C4-2B (cell line): ENCODE measurements around the gene SH3RF3.

Experiments used
- ZFX ChIP-seq: fragments of 450-650 bp; IDR thresholded peaks from 2 replicates; pipeline ENCODE4 v1.6.1; 2017
- TF ChIP-seq, protein P1 (sequence below): fragments of 450-650 bp; conservative IDR thresholded peaks from 2 replicates; pipeline ENCODE4 v1.5.1; 2017; ENCODE audit warnings: mild to moderate bottlenecking

DNA sequence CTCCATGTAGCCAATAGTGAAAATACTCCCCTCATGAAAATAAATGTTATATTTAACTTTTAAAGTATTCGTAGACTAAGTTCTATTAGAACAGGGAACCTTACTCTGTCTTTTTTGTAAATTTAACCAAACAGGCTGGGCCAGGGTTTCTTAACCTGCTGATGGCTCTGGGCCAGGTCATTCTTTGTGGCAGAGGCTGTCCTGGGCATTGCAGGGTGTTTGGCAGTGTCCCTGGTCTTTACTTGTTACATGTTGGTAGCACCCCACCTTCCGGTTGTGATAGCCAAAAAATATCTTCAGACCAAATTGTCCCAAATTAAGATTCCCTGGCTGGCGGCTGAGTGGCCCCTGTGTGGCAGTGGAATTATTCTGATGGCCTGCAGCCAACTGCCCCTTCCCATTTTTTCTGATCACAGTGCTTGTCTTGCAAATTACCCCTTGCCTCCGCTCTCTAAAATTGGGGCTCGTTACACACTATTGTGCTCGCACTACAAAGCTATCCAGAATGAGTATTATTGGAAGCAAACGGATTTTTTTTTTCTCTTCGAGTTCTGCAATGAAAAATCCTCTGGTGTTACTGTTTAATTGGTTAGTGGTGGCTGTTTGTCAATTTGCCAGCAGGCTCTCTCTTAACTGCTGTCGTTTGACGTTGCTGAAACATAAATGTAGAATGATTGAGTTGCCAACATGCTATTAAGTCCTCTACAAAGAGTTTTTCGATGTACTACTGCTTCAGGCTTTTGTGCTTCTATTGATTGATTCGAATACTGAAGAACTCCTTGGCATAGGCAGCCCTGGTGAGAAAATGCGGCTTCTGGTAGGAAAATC, 216.9 kb downstream of the SH3RF3 start:
- TF ChIP-seq, protein P1, sequence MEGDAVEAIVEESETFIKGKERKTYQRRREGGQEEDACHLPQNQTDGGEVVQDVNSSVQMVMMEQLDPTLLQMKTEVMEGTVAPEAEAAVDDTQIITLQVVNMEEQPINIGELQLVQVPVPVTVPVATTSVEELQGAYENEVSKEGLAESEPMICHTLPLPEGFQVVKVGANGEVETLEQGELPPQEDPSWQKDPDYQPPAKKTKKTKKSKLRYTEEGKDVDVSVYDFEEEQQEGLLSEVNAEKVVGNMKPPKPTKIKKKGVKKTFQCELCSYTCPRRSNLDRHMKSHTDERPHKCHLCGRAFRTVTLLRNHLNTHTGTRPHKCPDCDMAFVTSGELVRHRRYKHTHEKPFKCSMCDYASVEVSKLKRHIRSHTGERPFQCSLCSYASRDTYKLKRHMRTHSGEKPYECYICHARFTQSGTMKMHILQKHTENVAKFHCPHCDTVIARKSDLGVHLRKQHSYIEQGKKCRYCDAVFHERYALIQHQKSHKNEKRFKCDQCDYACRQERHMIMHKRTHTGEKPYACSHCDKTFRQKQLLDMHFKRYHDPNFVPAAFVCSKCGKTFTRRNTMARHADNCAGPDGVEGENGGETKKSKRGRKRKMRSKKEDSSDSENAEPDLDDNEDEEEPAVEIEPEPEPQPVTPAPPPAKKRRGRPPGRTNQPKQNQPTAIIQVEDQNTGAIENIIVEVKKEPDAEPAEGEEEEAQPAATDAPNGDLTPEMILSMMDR = no peak
- TF ChIP-seq ZFX = no peak
